ENCODE results near the gene ZNF462.
"Not testable (repeated sequence)": the region's sequence is repeated elsewhere in the genome, so short reads cannot be mapped to it uniquely, and the experiment has no call there.

The ZNF462 gene, protein sequence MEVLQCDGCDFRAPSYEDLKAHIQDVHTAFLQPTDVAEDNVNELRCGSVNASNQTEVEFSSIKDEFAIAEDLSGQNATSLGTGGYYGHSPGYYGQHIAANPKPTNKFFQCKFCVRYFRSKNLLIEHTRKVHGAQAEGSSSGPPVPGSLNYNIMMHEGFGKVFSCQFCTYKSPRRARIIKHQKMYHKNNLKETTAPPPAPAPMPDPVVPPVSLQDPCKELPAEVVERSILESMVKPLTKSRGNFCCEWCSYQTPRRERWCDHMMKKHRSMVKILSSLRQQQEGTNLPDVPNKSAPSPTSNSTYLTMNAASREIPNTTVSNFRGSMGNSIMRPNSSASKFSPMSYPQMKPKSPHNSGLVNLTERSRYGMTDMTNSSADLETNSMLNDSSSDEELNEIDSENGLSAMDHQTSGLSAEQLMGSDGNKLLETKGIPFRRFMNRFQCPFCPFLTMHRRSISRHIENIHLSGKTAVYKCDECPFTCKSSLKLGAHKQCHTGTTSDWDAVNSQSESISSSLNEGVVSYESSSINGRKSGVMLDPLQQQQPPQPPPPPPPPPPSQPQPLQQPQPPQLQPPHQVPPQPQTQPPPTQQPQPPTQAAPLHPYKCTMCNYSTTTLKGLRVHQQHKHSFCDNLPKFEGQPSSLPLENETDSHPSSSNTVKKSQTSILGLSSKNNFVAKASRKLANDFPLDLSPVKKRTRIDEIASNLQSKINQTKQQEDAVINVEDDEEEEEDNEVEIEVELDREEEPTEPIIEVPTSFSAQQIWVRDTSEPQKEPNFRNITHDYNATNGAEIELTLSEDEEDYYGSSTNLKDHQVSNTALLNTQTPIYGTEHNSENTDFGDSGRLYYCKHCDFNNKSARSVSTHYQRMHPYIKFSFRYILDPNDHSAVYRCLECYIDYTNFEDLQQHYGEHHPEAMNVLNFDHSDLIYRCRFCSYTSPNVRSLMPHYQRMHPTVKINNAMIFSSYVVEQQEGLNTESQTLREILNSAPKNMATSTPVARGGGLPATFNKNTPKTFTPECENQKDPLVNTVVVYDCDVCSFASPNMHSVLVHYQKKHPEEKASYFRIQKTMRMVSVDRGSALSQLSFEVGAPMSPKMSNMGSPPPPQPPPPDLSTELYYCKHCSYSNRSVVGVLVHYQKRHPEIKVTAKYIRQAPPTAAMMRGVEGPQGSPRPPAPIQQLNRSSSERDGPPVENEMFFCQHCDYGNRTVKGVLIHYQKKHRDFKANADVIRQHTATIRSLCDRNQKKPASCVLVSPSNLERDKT (N-terminal part only)

DNA sequence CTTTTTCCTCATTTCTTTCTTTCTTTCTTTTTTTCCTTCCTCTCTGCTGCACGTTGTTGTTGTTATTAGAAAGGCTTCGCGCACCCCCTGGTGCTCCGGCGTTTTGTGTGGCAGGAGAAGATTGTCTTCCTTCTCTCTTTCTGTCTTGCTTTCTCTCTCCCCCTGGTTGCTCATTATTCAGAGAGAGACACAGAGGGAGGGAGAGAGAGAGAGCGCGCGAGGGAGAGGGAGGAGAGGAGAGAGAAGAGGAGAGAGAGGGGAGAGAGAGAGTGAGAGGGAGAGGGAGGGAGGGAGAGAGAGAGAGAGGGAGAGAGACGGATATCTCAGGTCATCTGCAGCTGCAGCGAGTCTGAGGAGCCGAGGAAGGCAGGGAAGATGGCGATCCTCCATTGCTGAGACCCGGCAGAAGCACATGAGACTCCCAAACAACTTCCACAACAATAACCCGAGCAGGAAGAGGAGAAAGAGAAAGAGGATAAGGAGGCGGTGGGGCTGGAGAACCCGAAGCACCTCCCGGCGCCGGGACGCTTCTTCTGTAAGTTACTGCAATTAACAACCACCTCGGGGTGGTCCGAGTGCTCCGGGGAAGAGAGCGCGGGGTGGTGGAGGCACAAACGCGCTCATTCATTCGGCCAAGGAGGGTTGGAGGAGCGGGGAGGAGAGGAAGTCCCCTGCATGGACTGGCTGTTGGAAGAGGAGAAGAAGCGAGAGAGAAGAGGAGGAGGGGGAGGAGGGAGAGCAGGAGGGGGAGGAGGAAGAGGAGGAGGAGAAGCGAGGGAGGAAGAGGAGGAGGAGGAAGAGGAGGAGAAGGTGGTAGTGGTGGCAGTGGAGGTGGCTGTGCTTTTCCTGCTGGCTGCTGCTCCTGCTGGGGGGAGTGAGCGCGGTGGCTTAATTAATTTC is at the start of gene ZNF462:
Gene ZNF462 (plus strand): TSS at position 346 of the 900 bp plus-strand sequence. CDS start 60,218 bp downstream, outside the sequence.
- DNase-seq (ENCODE audit: low read depth in 2 of 2) = no peak

DNA sequence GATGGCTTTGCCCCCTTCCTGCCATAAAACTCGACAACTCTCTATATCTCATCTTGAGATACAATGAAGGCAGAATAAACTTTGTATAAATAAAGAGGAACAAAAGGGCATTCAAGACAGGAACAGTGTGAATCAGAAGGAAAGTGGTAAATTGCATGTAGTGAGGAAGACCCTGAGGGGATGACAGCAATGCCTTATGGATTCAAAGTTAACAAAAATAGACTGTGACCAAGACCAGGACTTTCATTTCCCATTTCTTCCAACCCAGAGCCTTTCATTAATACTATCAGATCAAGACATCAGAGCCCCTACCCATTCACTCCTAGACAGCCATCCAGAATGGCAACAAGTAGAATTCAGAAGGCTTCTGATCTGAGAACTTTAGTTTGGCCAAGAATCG is 46.4 kb upstream of the ZNF462 start:
- DNase-seq (ENCODE audit: low read depth in 2 of 2) = no peak

DNA sequence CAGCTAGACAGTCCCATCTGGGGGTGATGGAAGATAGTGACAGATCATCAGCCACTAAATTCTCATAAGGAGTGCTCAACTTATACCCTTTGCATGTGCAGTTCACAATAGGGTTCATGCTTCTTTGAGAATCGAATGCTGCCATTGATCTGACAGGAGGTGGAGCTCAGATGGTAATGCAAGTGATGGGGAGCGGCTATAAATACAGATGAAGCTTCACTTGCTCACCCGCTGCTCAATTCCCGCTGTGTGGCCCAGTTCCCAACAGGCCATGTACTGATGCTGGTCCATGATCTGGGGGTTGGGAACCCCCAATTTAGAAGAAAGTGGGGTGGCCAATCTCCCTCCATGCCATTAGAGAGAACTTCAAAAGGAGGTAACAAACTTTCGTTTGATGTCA is 44.9 kb upstream of the ZNF462 start:
- DNase-seq (ENCODE audit: low read depth in 2 of 2) = no peak

DNA sequence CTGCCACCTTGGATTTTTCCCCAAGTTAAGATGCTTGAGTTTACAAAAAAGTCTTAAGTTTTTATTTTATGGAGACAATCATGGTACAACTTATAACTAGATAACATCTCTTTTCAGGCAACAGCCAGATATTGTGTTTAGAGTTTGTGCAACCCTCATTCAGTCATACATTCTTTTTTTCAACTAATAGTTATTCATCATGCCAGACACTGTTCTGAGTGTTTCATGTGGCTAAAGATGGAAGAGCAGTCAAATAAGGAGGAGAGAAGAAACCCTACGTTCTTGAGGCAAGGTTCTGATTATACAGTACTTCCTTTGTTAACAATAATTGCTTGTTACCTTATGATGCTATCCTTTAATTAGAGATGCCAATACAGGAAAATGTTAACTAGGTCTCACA is 42.1 kb upstream of the ZNF462 start:
- no peak for DNase-seq (ENCODE audit: low read depth in 2 of 2)

GRCh38 chr9:106828070-106828469 is 34.9 kb upstream of the ZNF462 start:
- no peak for DNase-seq (ENCODE audit: low read depth in 2 of 2)

- DNase-seq (ENCODE audit: low read depth in 2 of 2) = no peak
These were observed 34.0 kb upstream of the ZNF462 start for GRCh38 chr9:106828965-106829364.

DNA sequence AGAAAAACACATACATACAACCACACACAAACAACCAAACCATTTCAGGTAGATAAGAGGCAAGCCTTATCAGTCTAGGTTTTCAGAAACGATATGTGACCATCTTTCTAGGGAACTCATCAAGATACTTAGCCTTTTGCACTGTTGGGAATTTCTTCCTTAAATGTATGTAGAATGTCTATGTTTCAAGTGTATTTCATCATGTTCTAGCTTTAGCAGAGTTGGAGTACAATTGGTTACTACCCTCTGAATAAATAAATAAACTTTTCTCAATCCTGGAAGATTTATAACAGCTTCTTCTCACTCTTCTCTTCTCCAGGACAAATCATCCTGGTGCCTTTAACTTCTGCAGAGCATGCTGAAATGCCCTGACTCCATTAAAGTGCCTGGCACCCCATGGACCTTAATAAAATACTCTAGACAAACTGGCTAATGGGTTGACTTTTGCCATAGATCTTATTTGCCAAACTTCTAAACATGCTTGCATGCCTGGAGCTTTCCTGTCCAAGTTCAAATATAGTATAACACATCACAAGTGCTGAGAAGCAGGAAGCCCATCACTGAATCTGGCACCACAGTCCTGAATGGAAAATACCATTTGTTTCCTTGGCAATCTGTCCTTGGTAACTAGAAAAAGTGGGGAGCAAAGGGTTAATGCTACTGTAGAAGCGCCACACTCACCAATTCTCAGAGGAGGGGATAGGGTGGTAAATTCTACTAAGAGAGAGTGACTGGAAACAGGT is 33.1 kb upstream of the ZNF462 start:
- DNase-seq (ENCODE audit: low read depth in 2 of 2) = no peak

- no peak for DNase-seq (ENCODE audit: low read depth in 2 of 2)
These were observed 32.3 kb upstream of the ZNF462 start for GRCh38 chr9:106830527-106831150.

- no peak for DNase-seq (ENCODE audit: low read depth in 2 of 2)
These were observed 28.1 kb upstream of the ZNF462 start for GRCh38 chr9:106834888-106835287.

GRCh38 chr9:106835840-106836239 is 27.1 kb upstream of the ZNF462 start:
- DNase-seq (ENCODE audit: low read depth in 2 of 2) = no peak

GRCh38 chr9:106843371-106843770 is 19.6 kb upstream of the ZNF462 start:
- DNase-seq (ENCODE audit: low read depth in 2 of 2) = no peak

GRCh38 chr9:106846307-106846706 is 16.7 kb upstream of the ZNF462 start:
- no peak for DNase-seq (ENCODE audit: low read depth in 2 of 2)

- DNase-seq (ENCODE audit: low read depth in 2 of 2) = no peak
These were observed 16.1 kb upstream of the ZNF462 start for GRCh38 chr9:106846857-106847256.

GRCh38 chr9:106851640-106852039 is 11.3 kb upstream of the ZNF462 start:
- DNase-seq (ENCODE audit: low read depth in 2 of 2) = not testable (repeated sequence)

DNA sequence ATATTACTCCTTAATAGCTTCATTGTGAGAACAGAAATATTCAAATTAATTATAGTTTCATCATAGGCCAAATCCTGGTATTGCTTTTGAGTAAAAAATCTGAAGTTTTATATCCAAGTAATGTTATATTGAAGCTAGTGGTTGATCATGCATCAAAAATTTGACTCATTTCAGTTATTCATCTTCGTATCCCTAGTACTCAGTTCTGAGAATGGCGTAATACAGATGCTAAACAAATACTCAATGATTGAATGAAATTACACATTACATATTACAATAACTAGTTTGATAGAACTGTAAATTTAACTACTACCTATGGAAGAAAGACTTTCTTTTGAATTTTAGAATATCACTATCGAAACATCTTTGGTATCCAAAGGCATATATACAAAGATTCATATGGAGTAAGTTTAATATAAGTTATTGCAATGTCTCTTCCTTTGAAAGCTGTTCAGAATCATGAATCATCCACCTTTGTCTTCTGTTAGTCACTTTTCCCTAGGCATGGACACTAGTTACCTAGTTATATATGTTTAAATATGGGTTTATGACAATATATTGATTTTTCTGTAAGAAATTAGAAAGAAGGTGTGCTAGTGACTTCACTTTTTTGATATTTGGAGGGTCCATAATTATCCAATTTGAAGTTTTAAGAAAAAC is 5.0 kb upstream of the ZNF462 start:
- no peak for DNase-seq (ENCODE audit: low read depth in 2 of 2)

GRCh38 chr9:106859957-106860720 is 2.8 kb upstream of the ZNF462 start:
- DNase-seq (ENCODE audit: low read depth in 2 of 2) = no peak

- DNase-seq (ENCODE audit: low read depth in 2 of 2) = no peak
These were observed 2.0 kb upstream of the ZNF462 start for GRCh38 chr9:106860721-106861639.
